ENCODE measurements around the gene CCDC40.

The CCDC40 gene

GRCh38 chr17:80146121-80147034 is 109.9 kb downstream of the CCDC40 start:
- peak; percentile 50 for DNase-seq

GRCh38 chr17:80147035-80147822 is 110.8 kb downstream of the CCDC40 start, which contains the start of gene EIF4A3:
Gene EIF4A3, minus strand, starts transcription at chr17:80147128. Its CDS starts 167 bp downstream, at chr17:80146961.
- DNase-seq, result peak; percentile 100

All from DMS53 (cell line).